GM19043 (cell line): ENCODE results near the gene B3GNT9.
"Not testable (repeated sequence)": the region's sequence is repeated elsewhere in the genome, so short reads cannot be mapped to it uniquely, and the experiment has no call there.

Experiments
- ATAC-seq: cut with Tn5 transposase; IDR thresholded peaks from one replicate; pipeline ENCODE4 v1.9.1; 2021; ENCODE audit warnings: low read depth; ENCODE audit not compliant: unreplicated experiment

The B3GNT9 gene

DNA sequence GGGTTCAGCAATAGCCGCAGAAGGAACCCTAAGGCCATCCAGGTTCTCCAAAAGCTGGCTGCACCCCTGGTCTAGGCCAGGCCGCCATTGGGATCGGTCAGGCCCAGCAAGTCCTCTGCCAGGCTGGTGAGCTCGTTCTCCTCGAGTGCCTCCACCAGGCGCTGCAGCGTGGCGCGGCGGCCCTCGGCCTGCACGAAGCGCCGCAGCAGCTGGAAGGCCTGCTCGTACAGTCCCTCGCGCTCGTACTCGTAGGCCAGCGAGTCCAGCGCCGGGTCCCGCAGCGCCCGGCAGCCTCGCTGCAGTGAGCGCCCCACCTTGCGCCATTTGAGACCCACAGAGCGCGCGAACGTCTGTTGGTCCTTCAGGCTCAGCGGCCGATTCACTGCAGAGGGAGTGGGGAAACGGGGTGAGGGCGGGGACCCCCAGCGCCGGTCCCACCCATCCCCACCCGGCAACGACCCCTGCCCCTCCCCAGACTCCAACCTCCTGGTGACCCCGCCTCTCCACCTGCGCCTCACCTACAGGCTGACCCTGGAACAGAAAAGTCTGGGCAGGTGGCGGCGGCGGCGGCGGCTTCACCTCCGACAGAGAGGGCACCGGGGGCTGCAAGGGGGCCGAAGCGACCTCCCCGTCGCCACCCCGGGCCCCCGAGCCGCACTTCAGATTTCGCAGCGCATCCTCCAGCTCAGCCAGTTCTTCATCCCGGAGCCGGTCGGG lies 3.9 kb upstream of the B3GNT9 start:
- ATAC-seq: no peak

GRCh38 chr16:67151431-67152097 lies 766 bp upstream of the B3GNT9 start:
- no peak for ATAC-seq

DNA sequence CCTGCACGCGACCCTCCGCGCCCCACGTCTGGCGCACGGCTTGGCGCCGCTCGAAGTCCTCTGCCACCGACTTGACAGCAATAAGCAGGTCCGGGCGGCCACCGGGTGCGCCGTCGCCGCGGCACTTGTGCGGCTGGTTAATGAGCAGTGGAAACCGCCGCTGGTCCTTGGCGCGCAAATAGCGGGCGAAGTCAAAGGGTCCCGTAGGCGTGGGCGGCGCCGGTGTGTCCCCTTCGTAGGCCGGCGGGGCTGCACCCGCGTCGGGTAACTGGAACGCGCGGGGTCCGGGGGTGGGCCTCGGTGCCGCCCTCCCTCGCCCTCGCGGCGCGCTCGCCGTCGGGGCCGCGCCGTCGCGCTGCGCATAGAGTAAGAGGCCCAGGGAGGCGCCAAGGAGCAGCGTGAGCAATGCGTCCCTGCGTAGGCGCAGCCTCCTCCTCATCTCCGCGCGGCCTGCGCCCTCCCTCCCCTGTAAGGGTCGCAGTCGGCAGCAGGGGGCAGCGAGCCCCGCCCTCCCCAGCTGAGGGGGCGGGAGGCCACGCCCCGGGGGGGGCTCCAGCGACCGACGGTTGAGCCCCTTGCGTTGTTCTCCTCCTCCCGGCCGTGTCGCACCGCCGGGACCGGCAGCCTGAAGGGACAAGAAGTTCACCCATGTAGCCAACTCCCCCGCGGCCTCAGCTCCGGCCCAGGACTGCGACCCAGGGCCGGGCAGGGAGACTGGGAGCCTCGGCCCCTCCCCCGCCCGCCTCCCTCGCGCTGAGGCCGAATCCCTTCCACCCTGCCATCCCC lies 558 bp downstream of the B3GNT9 start:
- no peak for ATAC-seq

DNA sequence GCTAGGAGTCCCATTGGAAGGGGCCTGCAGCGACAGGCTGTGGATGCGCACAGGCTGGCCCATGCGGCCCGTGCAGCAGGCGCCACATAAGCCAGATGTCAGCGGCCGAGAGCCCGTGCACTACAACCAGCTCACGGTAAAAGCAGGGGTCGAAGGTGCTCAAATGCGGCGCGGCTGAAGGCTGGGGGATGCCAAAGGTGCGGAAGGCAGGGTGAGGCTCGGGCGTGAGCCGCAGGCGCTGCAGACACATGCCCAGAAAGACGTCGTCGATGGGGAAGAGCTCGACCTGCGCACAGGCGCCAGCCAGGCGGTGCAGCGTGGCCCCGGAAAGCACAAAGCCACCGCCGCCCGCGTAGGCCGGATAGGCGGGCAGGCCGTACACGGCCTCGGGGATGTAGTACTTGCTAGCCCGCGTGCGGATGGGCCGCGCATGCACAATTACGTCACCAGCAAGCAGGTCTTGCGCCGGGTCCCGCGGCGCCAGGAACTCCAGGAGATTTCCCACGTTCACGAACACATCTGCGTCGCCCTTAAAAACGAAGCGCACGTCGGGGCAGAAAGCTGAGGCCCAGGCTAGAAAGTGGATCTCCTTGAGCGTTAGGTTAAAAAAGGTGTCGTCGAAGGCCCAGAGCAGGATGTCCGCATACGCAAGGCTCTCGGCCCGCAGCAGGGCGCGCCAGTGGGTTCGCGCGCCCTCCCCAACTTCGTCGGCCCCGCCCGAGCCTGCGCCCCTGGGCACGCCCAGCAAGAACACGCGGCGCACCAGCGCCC lies 1.3 kb downstream of the B3GNT9 start:
- no peak for ATAC-seq

DNA sequence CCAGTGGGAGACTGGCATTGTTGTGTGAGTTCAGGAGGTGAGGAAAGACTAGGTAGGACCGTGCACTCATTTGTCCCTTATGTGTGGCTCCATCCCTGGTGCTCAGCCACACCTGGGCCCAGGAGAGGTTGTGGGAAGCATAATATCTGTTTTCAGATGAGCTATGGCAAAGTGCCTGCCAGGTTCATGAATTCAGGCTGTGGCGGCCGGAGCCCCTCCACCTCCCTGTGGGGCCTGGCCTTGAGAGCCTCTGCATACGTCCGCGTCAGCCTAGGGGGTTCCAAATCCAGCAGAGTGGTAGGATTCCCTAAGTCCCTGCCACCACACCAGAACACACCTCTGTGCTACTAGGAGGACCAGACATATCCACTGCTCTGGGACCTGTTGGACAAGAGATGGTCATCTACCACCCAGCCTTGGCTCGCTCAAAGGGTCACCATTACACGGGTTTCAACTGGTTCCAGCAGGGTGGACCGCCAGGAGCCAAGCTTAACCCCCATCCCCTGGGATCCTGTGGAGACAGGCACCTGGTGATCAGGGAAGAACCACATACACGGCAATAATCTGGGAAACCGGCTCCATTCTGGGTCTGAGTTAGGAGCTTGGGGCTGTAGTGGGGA lies 2.0 kb downstream of the B3GNT9 start:
- ATAC-seq: no peak

- no peak for ATAC-seq
These were observed 2.6 kb downstream of the B3GNT9 start for GRCh38 chr16:67148221-67148620.

DNA sequence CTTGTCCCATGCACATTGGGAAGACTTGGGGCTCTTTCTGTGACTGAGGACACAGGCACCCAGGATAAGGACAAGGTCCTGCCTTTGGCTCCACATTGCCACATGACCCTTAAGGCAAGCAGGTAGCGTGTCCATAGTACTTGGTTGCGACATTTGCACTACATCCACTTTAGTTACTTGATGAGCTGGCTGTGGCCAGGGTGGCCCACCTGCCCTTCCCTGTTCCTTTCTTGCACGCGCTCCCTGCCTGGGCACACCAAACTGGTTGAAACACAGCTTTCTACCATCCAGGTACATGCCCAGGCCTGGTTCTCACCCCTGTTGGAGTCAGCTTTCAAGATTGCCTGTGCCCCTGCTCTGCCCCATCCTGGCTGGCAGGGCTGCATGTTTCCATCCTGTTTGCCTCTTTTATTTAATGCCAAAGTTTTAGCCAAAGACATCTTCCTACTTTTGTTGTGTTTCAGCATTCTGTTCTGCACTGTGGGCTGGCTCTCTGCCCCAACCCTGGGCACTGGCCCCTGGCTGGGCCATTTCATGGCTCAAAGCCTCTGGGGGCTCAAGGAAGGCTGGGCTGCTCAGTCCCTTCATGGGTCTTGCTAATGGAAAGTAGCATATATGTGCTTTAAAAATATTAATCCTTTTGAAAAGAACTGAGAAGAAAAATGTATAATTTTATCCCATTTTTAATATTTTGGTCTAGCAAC lies 3.2 kb downstream of the B3GNT9 start:
- ATAC-seq: no peak

- ATAC-seq: no peak
These were observed 4.1 kb downstream of the B3GNT9 start for GRCh38 chr16:67146523-67147357.

DNA sequence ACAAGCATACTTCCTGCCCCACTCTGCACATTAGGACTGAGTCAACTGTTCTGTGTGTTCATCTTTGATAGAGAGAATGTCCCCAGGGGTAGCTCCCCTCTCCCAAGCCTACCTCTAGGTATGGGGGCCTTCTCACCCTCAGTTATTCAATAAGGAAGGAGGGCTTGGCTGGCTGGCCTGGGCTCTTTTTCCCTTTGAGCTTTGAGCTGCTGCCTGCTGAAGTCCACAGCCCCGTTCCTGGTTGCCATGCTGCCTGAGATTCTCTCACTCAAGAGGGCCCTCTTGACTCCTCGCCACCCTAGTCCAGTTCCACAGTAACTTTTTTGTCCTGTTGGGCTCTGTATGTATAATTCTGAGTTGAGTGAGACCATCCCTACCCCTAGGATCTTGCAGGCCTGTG lies 5.1 kb downstream of the B3GNT9 start:
- no peak for ATAC-seq

DNA sequence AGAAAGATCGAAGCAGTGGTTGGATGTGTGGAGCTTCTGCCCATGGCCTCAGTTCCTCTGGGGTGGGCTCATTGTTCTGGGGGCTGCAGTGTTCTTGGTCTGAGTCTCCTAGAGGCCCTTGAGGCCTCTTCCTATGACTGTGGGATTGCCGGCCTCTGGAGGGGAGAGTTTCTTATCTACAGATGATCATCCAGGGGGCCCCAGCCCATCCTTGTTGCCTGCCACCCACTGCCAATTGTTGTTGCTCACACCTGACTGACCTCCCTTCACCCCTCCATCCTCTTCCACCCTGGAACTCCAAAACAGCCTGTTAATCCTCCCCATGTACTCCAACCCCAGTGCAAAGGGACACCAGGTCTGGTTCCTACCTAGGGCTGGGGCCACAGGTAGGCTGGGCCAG lies 5.9 kb downstream of the B3GNT9 start:
- ATAC-seq: no peak

DNA sequence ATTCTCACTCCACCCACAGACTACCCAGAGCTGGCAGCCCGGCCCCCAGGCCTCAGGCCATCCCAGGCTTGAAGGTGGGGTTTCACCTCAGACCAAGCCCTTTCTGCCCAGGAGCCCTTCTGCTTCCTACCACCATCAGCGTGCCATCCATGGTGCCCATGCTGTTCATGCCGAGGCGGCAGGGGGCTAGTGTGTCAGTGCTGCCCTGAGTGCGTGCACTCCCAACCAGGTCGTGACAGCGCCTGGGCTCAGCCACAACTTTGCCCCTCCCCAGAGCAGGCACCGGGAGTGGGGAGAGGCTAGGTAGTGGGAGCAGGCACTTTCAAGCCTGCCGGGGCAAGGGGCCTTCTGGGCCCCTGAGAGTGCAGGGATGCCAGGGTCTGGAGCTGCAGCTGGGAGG lies 8.5 kb downstream of the B3GNT9 start:
- no peak for ATAC-seq

- ATAC-seq: no peak
These were observed 9.4 kb downstream of the B3GNT9 start for GRCh38 chr16:67141391-67141790.

- no peak for ATAC-seq
These were observed 13.2 kb downstream of the B3GNT9 start for GRCh38 chr16:67137605-67138004.

- ATAC-seq: no peak
These were observed 21.4 kb downstream of the B3GNT9 start for GRCh38 chr16:67129422-67129821.

DNA sequence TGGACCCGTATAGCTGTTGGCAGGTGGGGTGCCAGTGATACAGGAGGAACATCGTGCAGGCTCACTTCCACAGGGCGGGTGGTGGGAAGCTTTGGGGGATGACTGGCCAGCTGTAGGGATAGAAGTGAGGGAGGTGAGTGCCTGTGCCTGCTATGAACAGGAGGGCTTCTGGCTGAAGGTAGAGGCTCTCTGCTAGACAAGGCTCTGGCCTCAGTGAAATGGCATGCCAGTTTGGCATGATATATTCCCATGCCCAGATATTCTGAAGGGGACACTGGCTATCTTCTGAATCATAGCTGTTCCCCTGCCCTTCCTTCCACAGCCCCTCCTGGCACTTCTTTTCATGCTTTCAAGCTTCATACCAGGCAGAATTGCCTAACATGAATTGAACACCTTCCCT lies 21.9 kb downstream of the B3GNT9 start:
- no peak for ATAC-seq

- no peak for ATAC-seq
These were observed 22.4 kb downstream of the B3GNT9 start for GRCh38 chr16:67128417-67128816.

- ATAC-seq: not testable (repeated sequence)
These were observed 28.0 kb downstream of the B3GNT9 start for GRCh38 chr16:67122799-67123198.

DNA sequence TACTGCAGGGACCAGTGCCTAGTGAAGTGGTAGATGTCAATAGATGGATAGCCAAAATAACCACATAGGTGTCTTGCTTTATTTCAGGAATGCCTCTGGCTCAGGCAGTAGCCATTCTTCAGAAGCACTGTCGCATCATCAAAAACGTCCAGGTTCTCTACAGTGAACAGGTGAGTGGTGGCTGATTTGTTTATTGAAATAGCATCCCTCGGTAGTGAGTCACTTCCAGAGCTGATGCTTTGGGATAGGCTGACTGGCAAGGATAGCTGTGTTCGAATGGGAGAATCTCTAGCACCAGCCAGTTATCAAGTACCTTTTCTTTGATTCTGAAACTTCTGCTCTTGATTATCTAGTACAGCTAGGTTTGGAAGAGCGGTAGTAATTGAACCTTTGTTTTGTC lies 30.8 kb downstream of the B3GNT9 start:
- no peak for ATAC-seq

GRCh38 chr16:67117716-67118115 lies 33.1 kb downstream of the B3GNT9 start:
- ATAC-seq: no peak
